ENCODE data around the gene ARSA.

ARSA gene

DNA sequence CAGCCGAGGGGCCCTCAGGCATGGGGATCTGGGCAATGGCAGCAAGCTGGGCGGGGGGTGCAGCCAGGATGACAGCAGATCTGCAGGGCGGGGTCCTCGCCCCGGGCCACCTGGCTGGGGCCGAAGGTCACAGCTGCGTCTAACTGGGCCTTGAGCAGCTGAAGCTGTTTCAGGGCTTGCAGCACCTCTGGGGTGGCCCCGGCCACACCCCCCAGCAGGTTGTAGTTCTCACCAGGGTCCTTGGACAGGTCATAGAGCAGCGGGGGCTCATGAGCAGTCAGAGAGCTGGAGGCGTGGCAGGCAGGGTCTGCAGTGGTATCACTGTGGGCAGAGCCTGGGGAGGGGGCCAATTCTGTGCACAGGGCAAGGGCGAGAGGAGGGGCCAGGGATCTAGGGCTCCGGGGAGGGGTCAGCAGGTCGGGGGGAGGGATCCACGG is 2.8 kb downstream of the ARSA start:
- Histone ChIP-seq H3K36me3 (replicated peaks) (no peaks in the 10 kb centered on the region), H3K27me3 (replicated peaks) (no peaks in the 10 kb centered on the region), H3K27ac (no peak overlapping the region), H3K4me3 (ENCODE audit: low read depth, low read length) (no peak overlapping the region)
- in situ Hi-C loops (cut with HindIII; ENCODE audit: low pct_ligation_motif_present, low sequenced_read_pairs) = no loop called here
- TF ChIP-seq, protein P1, sequence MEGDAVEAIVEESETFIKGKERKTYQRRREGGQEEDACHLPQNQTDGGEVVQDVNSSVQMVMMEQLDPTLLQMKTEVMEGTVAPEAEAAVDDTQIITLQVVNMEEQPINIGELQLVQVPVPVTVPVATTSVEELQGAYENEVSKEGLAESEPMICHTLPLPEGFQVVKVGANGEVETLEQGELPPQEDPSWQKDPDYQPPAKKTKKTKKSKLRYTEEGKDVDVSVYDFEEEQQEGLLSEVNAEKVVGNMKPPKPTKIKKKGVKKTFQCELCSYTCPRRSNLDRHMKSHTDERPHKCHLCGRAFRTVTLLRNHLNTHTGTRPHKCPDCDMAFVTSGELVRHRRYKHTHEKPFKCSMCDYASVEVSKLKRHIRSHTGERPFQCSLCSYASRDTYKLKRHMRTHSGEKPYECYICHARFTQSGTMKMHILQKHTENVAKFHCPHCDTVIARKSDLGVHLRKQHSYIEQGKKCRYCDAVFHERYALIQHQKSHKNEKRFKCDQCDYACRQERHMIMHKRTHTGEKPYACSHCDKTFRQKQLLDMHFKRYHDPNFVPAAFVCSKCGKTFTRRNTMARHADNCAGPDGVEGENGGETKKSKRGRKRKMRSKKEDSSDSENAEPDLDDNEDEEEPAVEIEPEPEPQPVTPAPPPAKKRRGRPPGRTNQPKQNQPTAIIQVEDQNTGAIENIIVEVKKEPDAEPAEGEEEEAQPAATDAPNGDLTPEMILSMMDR (IDR thresholded peaks at IDR 0.05; ENCODE audit: low read depth, low read length, missing control alignments) = no peak
- DNase-seq = no peak

DNA sequence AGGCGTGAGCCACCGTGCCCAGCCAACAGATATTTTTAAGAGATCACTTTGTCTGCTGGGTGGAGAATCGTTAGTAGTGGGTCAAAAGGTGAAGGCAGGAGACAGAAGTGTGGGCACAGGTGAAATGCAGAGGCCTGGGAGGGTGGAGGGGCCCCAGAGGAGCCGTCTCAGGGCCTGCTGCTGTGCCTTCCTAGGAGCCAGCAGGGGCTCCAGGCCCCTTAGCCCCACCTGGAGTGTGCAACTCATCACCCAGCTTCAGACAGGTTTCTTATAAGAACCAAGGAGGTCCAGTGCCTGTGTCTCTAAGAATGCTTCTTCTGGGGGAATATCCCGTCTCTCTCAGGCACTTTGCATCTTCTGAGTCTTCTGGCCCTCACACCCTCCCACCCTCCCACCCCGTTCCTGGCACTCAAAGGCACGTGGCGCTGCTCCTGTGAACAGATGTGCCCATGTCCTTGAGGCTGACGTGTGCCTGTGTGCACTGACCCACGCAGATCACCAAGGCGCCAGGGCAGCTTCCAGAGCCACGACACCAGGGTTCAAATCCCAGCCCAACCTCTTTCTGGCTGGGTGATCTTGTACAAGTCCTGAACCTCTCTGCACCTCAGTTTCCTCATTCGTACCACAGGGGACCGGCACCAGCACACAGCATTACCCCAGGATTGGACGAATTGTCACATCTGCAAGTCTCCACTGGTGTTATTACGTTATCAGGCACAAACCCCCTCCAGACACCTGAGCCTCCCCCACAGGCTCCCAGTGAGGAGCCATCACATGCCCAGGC is 3.4 kb downstream of the ARSA start:
- Histone ChIP-seq H3K36me3 (replicated peaks) (no peaks in the 10 kb centered on the region), H3K4me3 (ENCODE audit: low read depth, low read length) (no peak overlapping the region), H3K27me3 (replicated peaks) (no peaks in the 10 kb centered on the region), H3K27ac (no peak overlapping the region)
- no peak for DNase-seq
- TF ChIP-seq, protein P1 (IDR thresholded peaks at IDR 0.05; ENCODE audit: low read depth, low read length, missing control alignments) = no peak
- in situ Hi-C loops (cut with HindIII; ENCODE audit: low pct_ligation_motif_present, low sequenced_read_pairs) = no loop called here

DNA sequence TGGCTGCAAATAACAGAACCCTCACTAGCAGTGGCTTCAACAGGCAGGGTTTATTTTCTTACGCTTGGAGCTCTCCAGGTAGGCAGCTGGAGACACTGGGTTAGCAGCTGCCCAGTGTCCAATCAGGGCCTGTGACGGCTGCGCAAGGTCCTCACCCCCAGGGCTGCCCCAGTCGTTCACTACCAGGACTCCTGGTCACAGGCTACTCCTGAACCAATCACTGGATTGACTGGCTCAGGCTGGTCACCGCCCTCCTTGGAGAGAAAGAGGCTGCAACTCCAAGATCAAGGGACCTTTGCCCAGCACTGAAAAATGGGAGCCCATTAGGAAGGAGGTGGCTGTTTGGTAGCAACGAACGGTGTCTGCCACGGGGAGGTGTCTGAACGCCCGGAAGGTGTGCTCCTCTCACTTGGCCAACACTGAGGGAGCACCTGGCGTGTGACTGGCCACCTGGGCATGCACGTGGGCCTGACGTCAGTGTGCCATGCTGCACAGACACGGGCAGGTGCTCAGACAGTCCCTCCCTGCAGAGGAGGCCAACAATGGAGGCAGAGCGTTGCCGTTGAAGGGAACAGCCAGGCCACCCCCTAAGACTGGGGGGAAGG is 5.1 kb downstream of the ARSA start:
- Histone ChIP-seq H3K27me3 (replicated peaks) (no peaks in the 10 kb centered on the region), H3K36me3 (replicated peaks) (no peaks in the 10 kb centered on the region), H3K4me3 (ENCODE audit: low read depth, low read length) (no peak overlapping the region), H3K27ac (no peak overlapping the region)
- DNase-seq = no peak
- in situ Hi-C loops (cut with HindIII; ENCODE audit: low pct_ligation_motif_present, low sequenced_read_pairs) = no loop called here
- TF ChIP-seq, protein P1 (IDR thresholded peaks at IDR 0.05; ENCODE audit: low read depth, low read length, missing control alignments) = no peak

DNA sequence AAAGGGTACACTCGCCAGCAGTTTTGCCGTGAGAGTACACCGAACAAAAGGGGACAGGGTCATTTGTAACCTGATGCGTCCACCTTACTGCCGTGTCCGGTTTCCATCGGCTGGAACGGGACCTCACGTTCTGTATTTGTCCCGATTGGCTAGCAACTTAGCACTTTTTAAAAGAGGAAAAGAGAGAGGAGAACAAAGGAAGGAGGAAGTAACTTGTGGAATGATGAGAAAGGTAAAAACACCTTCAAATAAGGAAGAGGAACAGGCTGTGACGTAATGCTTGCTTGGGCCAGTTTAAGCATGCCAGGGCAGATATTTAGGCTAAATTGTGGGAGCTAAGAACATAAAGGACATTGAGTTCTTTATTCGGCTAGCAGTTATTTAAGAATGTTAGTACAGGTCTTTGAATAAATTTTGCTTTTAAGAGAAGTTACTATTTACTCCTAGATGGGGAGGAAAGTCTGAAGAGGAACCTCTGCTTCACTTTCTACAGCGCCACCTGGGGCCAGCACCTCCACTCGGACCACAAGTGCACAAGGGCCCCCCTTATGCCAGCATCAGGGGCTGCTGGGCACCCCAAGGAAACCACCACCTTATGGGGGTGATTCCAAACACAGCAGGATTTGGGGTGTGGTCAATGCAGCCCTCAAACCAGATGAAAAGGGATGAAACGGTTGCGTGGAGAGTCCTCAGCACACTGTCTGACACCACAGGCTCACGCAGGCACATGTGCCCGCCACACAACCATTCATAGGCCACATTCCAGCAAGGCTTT is 5.8 kb downstream of the ARSA start:
- H3K27ac ChIP-seq = no peak overlapping the region
- no peaks in the 10 kb centered on the region for H3K27me3 ChIP-seq (replicated peaks)
- in situ Hi-C loops (cut with HindIII; ENCODE audit: low pct_ligation_motif_present, low sequenced_read_pairs) = no loop called here
- no peaks in the 10 kb centered on the region for H3K36me3 ChIP-seq (replicated peaks)
- H3K4me3 ChIP-seq (ENCODE audit: low read depth, low read length) = no peak overlapping the region
- DNase-seq = no peak
- TF ChIP-seq, protein P1 (IDR thresholded peaks at IDR 0.05; ENCODE audit: low read depth, low read length, missing control alignments) = peak; percentile 36

DNA sequence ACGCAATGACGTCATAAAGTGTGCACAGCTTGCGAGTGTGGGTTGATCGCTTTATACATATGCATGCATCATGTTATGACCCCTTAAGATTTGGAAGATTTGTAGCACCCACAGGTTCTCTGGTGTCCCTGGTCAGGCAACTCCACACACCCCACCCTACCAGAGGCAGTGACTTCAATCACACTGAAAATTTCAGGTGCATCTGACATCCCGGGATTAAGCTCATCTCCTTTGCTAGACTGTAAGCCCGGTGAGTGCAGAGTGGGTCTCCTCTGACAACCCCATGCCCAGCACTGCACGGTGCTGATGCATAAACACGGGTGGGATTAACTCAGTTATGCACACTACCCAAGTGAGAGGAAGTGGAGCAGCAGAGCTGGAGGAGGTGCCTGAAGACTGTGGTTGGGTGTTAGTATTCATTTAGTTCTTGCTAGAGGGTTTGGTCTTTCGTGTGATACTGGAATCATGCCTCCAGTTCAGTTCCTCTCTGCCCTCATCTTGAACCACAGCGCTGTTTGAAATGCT is 6.5 kb downstream of the ARSA start:
- Histone ChIP-seq H3K4me3 (ENCODE audit: low read depth, low read length) (no peak overlapping the region), H3K27ac (no peak overlapping the region), H3K36me3 (replicated peaks) (no peaks in the 10 kb centered on the region), H3K27me3 (replicated peaks) (no peaks in the 10 kb centered on the region)
- TF ChIP-seq, protein P1 (IDR thresholded peaks at IDR 0.05; ENCODE audit: low read depth, low read length, missing control alignments) = no peak
- DNase-seq = no peak
- in situ Hi-C loops (cut with HindIII; ENCODE audit: low pct_ligation_motif_present, low sequenced_read_pairs) = no loop called here
